ENCODE data around the gene CCNB1IP1.

GRCh38 chr14:20327005-20327869 lies 5.8 kb downstream of the CCNB1IP1 start:
- TF ChIP-seq EZH2 (IDR thresholded peaks at IDR 0.05; ENCODE audit: insufficient read depth, poor library complexity, severe bottlenecking), result no peak
- TF ChIP-seq EZH2phosphoT487 (IDR thresholded peaks at IDR 0.05; ENCODE audit: insufficient read depth, low read depth), result no peak
